GM12874 (cell line): ENCODE results near the gene FZR1.
A peak's percentile ranks its signal among the peaks of the same experiment; 100 is the strongest.

ENCODE experiments used
- CTCF ChIP-seq: IDR thresholded peaks from 2 replicates; pipeline ENCODE4 v1.5.1; 2011; ENCODE audit warnings: low read depth, mild to moderate bottlenecking, control low read depth, low read length, moderate library complexity; ENCODE audit not compliant: insufficient read depth

FZR1 gene

GRCh38 chr19:3469638-3470499 is 36.2 kb upstream of the FZR1 start:
- no peak for TF ChIP-seq CTCF

- TF ChIP-seq CTCF = no peak
These were observed 35.5 kb upstream of the FZR1 start for GRCh38 chr19:3470500-3471128.

- peak; percentile 87 for TF ChIP-seq CTCF
These were observed 34.0 kb upstream of the FZR1 start for GRCh38 chr19:3471954-3472655.

- TF ChIP-seq CTCF = no peak
These were observed 32.1 kb upstream of the FZR1 start for GRCh38 chr19:3474010-3474409.

- no peak for TF ChIP-seq CTCF
These were observed 31.5 kb upstream of the FZR1 start for GRCh38 chr19:3474614-3475013.

GRCh38 chr19:3475449-3475848 is 30.7 kb upstream of the FZR1 start:
- TF ChIP-seq CTCF = no peak

- no peak for TF ChIP-seq CTCF
These were observed 29.3 kb upstream of the FZR1 start for GRCh38 chr19:3476830-3477229.
